Stimulated activated CD8-positive, alpha-beta memory T cell treated with anti-CD3 and anti-CD28 coated beads, Interleukin-4, amount 100 ng/mL, for 1 hour (primary cell): ENCODE data around the gene EMILIN1.
"Not testable (repeated sequence)": the region's sequence is repeated elsewhere in the genome, so short reads cannot be mapped to it uniquely, and the experiment has no call there.

ENCODE experiments used
- DNase-seq, 2 donors: peaks; one replicate each; pipeline ENCODE4 v3.0.0-alpha.2; 2020; ENCODE audit warnings: low read depth in 2 of 2, low spot score in 1 of 2

EMILIN1 gene

GRCh38 chr2:27119330-27119670, 40.9 kb downstream of the EMILIN1 start:
- not testable (repeated sequence) for DNase-seq

- DNase-seq: no peak
Measured at GRCh38 chr2:27121906-27122305, 43.5 kb downstream of the EMILIN1 start.

DNA sequence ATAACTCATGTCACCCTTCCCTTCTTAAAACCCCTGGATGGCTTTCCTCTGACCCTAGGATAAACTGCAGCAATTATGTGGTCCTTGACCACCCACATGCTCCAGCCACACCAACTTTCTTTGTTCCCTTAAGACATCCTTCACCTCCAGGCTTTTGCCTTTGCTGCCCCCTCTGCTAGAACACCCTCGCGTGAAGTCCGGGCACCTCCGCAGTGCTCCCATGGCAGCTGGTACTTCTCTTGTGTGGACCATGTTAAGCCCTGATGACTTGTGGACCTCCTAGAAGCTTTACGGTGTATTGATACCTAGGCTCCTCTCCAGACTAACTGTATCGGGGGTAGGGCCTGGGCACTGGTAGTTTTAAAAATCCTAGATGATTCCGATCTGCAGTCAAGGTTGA, 44.4 kb downstream of the EMILIN1 start:
- no peak for DNase-seq

DNA sequence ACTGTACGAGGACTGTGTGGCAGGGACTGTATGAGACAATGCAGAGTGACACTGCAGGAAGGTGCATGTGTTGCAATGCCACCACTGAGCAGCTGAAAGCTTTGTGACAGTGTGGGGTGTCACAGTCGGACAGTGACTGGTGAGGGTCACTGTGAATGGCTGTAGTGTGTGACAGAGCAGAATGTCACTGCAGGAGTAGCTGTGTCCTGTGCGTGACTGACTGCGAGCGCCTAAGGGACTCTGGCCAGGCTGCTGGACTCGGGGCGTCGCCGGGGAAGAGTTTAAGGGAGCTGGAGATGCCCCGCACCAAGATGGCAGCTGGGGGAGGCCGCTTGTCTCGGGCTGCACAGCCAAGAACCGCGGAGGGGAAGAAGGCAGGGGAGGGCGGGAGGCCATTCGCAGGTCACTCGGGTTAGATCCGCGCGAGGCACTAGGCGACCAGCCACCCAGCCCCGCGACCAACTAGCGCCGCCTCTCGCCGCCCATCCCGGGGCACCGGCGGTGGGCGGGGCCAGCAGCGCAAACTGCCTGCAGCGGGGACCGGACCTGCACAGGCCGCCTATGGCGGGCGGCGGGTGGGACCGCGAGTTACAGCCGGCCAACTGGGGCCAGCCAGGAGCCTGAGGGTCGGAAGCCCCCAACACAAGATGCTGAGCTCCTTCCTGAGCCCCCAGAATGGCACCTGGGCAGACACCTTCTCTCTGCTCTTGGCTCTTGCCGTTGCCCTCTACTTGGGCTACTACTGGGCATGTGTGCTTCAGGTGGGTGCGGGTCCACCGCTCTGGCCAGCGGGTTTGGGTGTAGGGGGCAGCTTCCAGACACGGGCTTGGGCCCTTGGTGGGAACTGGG, 45.1 kb downstream of the EMILIN1 start, which contains the start of gene ABHD1:
ABHD1 (plus strand) TSS at position 514 of the 849 bp plus-strand sequence; CDS start at position 648, 134 bp downstream.
- DNase-seq: peak; percentile 7 to 41

- no peak for DNase-seq
Measured at GRCh38 chr2:27125104-27125503, 46.7 kb downstream of the EMILIN1 start.

GRCh38 chr2:27126252-27126710, 47.9 kb downstream of the EMILIN1 start:
- no peak for DNase-seq

DNA sequence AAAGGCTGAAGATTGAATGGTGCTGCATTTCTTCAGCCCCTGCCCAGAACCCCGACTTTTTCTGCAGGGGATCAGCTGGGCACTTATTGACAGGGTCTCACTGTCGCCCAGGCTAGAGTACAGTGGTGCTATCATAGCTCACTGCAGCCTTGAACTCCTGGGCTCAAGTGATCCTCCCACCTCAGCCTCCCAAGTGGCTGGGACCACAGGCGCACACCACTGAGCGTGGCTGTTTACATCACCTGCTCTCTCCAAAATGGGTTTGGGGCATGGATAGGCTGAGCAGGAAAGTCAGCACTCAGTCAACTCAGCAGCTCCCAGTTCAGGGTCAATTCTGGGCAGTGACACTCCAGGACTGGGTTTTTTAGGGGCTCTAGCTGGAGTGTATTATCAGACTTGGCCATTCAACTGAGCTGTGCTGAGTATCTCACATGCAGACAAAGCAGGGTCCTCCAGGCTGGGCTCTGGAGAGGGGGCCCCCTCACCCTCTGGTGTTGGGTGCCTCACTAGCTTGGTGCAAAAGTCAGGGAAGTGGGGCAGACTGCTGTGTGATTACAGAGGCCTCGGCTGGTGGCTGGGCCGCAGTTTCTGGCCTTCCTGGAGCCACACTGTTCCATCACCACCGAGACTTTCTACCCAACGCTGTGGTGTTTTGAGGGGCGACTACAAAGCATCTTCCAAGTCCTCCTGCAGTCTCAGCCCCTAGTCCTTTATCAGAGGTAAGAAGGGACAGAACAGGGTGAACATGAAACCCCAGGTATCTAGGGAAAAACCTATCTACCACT, 49.7 kb downstream of the EMILIN1 start:
- no peak for DNase-seq

- no peak for DNase-seq
Measured at GRCh38 chr2:27128668-27129571, 50.5 kb downstream of the EMILIN1 start.

DNA sequence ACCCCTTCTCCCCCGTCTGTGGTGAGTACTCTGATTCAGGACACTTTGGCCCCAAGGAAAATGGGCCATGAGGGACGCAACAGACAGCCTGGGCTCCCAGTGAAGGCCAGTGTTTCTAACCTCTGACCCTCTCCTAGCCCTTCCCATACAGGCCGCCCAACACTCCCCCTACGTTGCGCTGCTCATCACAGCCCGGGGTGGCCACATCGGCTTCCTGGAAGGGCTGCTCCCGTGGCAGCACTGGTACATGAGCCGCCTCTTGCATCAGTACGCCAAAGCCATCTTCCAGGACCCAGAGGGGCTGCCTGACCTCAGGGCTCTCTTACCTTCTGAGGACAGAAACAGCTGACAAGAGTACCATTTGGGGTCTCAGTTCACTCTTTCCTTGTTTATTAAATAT, 52.0 kb downstream of the EMILIN1 start:
- no peak for DNase-seq

- DNase-seq: no peak
Measured at GRCh38 chr2:27131429-27131828, 53.0 kb downstream of the EMILIN1 start.

GRCh38 chr2:27133195-27133875, 54.9 kb downstream of the EMILIN1 start:
- no peak for DNase-seq

GRCh38 chr2:27133905-27134780, 55.7 kb downstream of the EMILIN1 start, which contains the start of gene PREB:
TSS of gene PREB (minus strand) at chr2:27134636. CDS start at chr2:27134421, 215 bp downstream.
- DNase-seq: peak; percentile 93 to 97

DNA sequence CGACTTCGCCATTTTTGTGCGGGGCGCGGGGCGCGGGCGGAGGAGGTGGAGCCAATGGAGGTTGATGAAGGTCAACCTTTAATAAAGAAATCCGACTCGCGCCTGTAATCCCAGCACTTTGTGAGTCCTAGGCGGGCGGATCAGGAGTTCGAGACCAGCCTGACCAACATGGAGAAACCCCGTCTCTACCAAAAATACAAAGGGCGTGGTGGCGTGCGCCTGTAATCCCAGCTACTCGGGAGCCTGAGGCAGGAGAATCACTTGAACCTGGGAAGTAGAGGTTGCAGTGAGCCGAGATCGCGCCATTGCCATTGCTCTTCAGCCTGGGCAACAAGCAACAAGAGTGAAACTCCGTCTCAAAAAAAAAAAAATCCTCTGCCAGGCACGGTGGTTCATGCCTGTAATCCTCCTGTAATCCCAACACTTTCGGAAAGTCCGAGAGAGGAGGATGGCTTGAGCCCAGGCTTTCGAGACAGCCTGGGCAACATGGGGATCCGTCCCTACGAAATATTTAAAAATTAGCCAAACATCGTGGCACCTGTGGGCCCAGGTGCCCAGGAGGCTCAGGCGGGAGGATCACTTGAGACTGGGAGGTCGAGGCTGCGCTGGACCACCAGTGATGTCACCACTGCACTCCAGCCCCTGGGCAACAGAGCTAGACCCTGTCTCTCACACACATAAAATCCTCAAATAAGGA, 56.5 kb downstream of the EMILIN1 start:
- no peak for DNase-seq

GRCh38 chr2:27135478-27135955, 57.1 kb downstream of the EMILIN1 start:
- no peak for DNase-seq
